SK-N-SH treated with all-trans-retinoic acid at 6 μM for 48 hours (cell line): ENCODE data around the gene LRPPRC.

Experiments
- ATAC-seq: fragments of 200-7000 bp; cut with Tn5 transposase; 3 replicates; pipeline ENCODE4 v1.9.1; 2020; ENCODE audit warnings: mild to moderate bottlenecking, moderate library complexity
- ARNTL ChIP-seq: fragments of 450-650 bp; formaldehyde crosslinking; IDR thresholded peaks from 2 replicates; pipeline ENCODE4 v1.5.0; 2020; ENCODE audit warnings: low read depth, mild to moderate bottlenecking, moderate library complexity, borderline replicate concordance
- BACH2 ChIP-seq: fragments of 250-450 bp; sonication (Bioruptor Pico); IDR thresholded peaks from 2 replicates; pipeline ENCODE4 v1.9.0; 2021; ENCODE audit warnings: mild to moderate bottlenecking, borderline replicate concordance
- CSDC2 ChIP-seq: fragments of 250-450 bp; sonication (Bioruptor Pico); IDR thresholded peaks from 2 replicates; pipeline ENCODE4 v1.5.0; 2020; ENCODE audit warnings: mild to moderate bottlenecking, moderate library complexity
- ESRRG ChIP-seq: fragments of 250-450 bp; sonication (Bioruptor Pico); IDR thresholded peaks from 2 replicates; pipeline ENCODE4 v1.6.1; 2021; ENCODE audit warnings: mild to moderate bottlenecking
- GLIS3 ChIP-seq: fragments of 250-450 bp; sonication (Bioruptor Pico); IDR thresholded peaks from 2 replicates; pipeline ENCODE4 v1.5.0; 2020; ENCODE audit warnings: mild to moderate bottlenecking, moderate library complexity
- ISL1 ChIP-seq: fragments of 250-450 bp; sonication (Bioruptor Pico); IDR thresholded peaks from 2 replicates; pipeline ENCODE4 v2.1.2; 2022; ENCODE audit warnings: mild to moderate bottlenecking, moderate library complexity
- OSR1 ChIP-seq: fragments of 250-450 bp; sonication (Bioruptor Pico); IDR thresholded peaks from 2 replicates; pipeline ENCODE4 v1.8.0; 2022; ENCODE audit warnings: moderate library complexity, mild to moderate bottlenecking, inconsistent platforms
- PPARA ChIP-seq: fragments of 250-450 bp; sonication (Bioruptor Pico); IDR thresholded peaks from 2 replicates; pipeline ENCODE4 v1.5.0; 2020; ENCODE audit warnings: mild to moderate bottlenecking, borderline replicate concordance
- RARB ChIP-seq: fragments of 250-450 bp; sonication (Bioruptor Pico); IDR thresholded peaks from 2 replicates; pipeline ENCODE4 v1.8.0; 2021; ENCODE audit warnings: mild to moderate bottlenecking, moderate library complexity
- SNAI2 ChIP-seq: fragments of 250-450 bp; sonication (Bioruptor Pico); IDR thresholded peaks from 2 replicates; pipeline ENCODE4 v1.5.0; 2020; ENCODE audit warnings: mild to moderate bottlenecking, moderate library complexity
- TCF4 ChIP-seq: fragments of 250-450 bp; sonication (Bioruptor Pico); IDR thresholded peaks from 2 replicates; pipeline ENCODE4 v1.8.0; 2021; ENCODE audit warnings: mild to moderate bottlenecking, moderate library complexity, borderline replicate concordance
- TOX ChIP-seq: fragments of 250-450 bp; sonication (Bioruptor Pico); IDR thresholded peaks from 2 replicates; pipeline ENCODE4 v1.8.0; 2021; ENCODE audit warnings: mild to moderate bottlenecking, moderate library complexity, borderline replicate concordance
- ZC3H10 ChIP-seq: fragments of 250-450 bp; sonication (Bioruptor Pico); IDR thresholded peaks from 2 replicates; pipeline ENCODE4 v1.5.1; 2021; ENCODE audit warnings: mild to moderate bottlenecking, moderate library complexity
- ZFP3 ChIP-seq: fragments of 250-450 bp; sonication (Bioruptor Pico); IDR thresholded peaks from 2 replicates; pipeline ENCODE4 v1.5.0; 2020; ENCODE audit warnings: mild to moderate bottlenecking, moderate library complexity
- ZFP30 ChIP-seq: fragments of 450-650 bp; formaldehyde crosslinking; IDR thresholded peaks from 2 replicates; pipeline ENCODE4 v1.5.0; 2022; ENCODE audit warnings: mild to moderate bottlenecking, moderate library complexity
- ZNF565 ChIP-seq: fragments of 450-650 bp; formaldehyde crosslinking; conservative IDR thresholded peaks from 2 replicates; pipeline ENCODE4 v1.5.0; 2020; ENCODE audit warnings: low read depth, mild to moderate bottlenecking, moderate library complexity
- ZNF8 ChIP-seq: fragments of 450-650 bp; formaldehyde crosslinking; IDR thresholded peaks from 2 replicates; pipeline ENCODE4 v1.5.0; 2020; ENCODE audit warnings: mild to moderate bottlenecking, moderate library complexity
- TF ChIP-seq, protein P1 (sequence below): fragments of 250-450 bp; sonication (Bioruptor Pico); IDR thresholded peaks from 2 replicates; pipeline ENCODE4 v1.8.0; 2020; ENCODE audit warnings: mild to moderate bottlenecking, moderate library complexity, borderline replicate concordance
- TF ChIP-seq, protein P2 (sequence below): fragments of 250-450 bp; sonication (Bioruptor Pico); IDR thresholded peaks from 2 replicates; pipeline ENCODE4 v1.5.1; 2021; ENCODE audit warnings: mild to moderate bottlenecking, moderate library complexity
- TF ChIP-seq, protein P3 (sequence below): fragments of 250-450 bp; sonication (Bioruptor Pico); IDR thresholded peaks from 2 replicates; pipeline ENCODE4 v1.8.0; 2021; ENCODE audit warnings: low read depth, mild to moderate bottlenecking, moderate library complexity, borderline replicate concordance
- TF ChIP-seq, protein P4 (sequence below): fragments of 250-450 bp; sonication (Bioruptor Pico); IDR thresholded peaks from 2 replicates; pipeline ENCODE4 v1.5.1; 2020; ENCODE audit warnings: low read depth, mild to moderate bottlenecking, moderate library complexity

Gene LRPPRC

DNA sequence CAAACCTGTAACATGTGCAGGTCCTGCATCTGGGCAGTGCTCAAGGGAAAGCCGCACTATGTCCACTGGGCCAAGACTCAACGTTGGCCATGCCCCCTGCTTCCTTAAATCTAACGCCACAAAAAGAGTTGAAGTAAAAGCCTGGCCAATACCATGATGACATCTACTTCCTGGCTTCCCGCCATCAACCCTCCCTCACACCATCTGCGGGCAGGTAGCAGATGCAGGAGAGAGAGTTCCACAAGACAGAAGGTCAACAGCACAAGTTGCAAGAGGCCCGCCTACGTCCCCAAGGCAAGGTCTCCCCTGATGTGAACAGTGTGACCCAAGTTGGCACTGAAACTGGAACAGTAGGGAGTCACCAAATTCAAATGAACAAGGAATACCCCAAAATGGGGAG, 108.6 kb downstream of the LRPPRC start:
- TF ChIP-seq ZC3H10 (CRISPR knock-in tag): no peak
- TF ChIP-seq, protein P1, sequence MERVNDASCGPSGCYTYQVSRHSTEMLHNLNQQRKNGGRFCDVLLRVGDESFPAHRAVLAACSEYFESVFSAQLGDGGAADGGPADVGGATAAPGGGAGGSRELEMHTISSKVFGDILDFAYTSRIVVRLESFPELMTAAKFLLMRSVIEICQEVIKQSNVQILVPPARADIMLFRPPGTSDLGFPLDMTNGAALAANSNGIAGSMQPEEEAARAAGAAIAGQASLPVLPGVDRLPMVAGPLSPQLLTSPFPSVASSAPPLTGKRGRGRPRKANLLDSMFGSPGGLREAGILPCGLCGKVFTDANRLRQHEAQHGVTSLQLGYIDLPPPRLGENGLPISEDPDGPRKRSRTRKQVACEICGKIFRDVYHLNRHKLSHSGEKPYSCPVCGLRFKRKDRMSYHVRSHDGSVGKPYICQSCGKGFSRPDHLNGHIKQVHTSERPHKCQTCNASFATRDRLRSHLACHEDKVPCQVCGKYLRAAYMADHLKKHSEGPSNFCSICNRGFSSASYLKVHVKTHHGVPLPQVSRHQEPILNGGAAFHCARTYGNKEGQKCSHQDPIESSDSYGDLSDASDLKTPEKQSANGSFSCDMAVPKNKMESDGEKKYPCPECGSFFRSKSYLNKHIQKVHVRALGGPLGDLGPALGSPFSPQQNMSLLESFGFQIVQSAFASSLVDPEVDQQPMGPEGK (CRISPR knock-in tag): no peak
- no peak for TF ChIP-seq ZNF565 (CRISPR knock-in tag)
- TF ChIP-seq SNAI2 (CRISPR knock-in tag): no peak
- TF ChIP-seq, protein P2, sequence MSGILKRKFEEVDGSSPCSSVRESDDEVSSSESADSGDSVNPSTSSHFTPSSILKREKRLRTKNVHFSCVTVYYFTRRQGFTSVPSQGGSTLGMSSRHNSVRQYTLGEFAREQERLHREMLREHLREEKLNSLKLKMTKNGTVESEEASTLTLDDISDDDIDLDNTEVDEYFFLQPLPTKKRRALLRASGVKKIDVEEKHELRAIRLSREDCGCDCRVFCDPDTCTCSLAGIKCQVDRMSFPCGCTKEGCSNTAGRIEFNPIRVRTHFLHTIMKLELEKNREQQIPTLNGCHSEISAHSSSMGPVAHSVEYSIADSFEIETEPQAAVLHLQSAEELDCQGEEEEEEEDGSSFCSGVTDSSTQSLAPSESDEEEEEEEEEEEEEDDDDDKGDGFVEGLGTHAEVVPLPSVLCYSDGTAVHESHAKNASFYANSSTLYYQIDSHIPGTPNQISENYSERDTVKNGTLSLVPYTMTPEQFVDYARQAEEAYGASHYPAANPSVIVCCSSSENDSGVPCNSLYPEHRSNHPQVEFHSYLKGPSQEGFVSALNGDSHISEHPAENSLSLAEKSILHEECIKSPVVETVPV: no peak
- no peak for TF ChIP-seq ISL1
- no peak for TF ChIP-seq ZFP3 (CRISPR knock-in tag)
- TF ChIP-seq PPARA (CRISPR knock-in tag): no peak
- no peak for TF ChIP-seq ARNTL (CRISPR knock-in tag)
- TF ChIP-seq, all 23 proteins: peak for 0
- no peak for ATAC-seq

DNA sequence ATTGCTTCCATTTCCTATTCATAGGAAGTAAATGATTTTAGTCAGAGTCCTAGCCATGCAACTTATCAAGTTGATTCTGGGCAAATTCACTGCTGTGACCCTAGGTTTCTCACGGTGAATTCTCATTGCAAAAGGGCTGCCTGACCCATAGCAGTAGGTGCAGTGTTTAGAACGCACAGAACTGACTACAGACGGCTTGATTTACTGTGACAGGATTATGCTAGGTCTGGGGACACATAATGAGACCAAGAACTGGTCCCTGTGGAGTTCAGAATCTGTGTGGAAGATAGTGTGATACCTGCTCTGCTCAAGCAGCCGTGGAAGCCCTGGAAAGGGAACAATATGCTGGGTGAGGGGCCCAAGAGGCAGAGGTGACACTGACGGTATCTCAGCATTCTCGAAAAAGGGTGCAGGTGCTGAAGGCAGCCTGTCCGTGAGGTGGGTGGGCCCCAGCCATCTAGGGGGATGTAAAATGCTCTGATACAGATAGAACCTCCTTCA, 110.6 kb downstream of the LRPPRC start:
- ATAC-seq: no peak
- TF ChIP-seq, protein P1 (CRISPR knock-in tag): no peak
- TF ChIP-seq CSDC2 (CRISPR knock-in tag) (no peak), ZNF8 (CRISPR knock-in tag) (no peak), ARNTL (CRISPR knock-in tag) (no peak), GLIS3 (CRISPR knock-in tag) (no peak), ZFP30 (CRISPR knock-in tag) (no peak)

DNA sequence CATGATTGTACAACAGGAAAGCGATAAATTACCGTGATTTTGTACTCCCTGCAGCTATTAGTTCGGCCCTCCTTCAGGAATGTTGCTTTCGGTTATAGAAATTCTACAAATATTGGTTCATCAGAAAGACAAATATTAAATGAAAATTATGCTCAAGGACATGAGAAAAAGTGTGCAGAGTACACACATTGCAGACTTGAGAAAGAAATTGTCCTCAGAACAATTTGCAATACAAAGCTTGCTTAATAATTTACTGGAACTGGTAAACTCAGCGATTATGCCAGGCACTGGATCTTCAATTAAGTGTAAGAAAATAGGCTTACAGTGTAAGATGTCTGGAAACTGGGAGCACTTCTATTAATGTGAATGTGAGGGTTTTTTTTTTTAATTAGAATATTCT, 111.1 kb downstream of the LRPPRC start:
- ATAC-seq: no peak
- TF ChIP-seq ZNF8 (CRISPR knock-in tag): no peak
- TF ChIP-seq GLIS3 (CRISPR knock-in tag): no peak
- no peak for TF ChIP-seq ESRRG (CRISPR knock-in tag)
- no peak for TF ChIP-seq TCF4 (CRISPR knock-in tag)
- no peak for TF ChIP-seq RARB
- TF ChIP-seq OSR1 (CRISPR knock-in tag): no peak
- no peak for TF ChIP-seq ZC3H10 (CRISPR knock-in tag)
- no peak for TF ChIP-seq ZFP3 (CRISPR knock-in tag)
- no peak for TF ChIP-seq BACH2 (CRISPR knock-in tag)
- TF ChIP-seq CSDC2 (CRISPR knock-in tag): no peak
- no peak for TF ChIP-seq SNAI2 (CRISPR knock-in tag)
- TF ChIP-seq TOX (CRISPR knock-in tag): no peak
- no peak for TF ChIP-seq ZFP30 (CRISPR knock-in tag)
- no peak for TF ChIP-seq ZNF565 (CRISPR knock-in tag)

DNA sequence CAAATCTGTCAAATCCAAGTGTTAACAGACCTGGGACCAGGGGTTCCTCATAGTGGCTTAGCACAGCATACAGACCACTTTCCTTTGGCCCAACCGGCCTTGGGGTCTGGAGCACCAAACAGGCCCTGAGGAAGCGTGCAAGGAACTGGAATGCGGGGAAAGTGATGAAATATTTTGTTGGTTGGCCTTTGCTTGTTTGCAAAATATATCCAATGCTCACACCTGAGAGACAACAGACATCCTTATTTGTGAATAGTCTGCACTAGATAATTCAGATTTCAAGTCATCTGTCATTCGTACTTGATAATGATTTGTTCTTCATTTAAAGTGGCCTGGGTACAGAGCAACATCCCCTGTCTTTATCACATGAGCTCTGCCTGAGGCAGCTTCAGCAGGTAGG, 113.5 kb downstream of the LRPPRC start:
- TF ChIP-seq SNAI2 (CRISPR knock-in tag): no peak
- TF ChIP-seq ARNTL (CRISPR knock-in tag): no peak
- TF ChIP-seq, protein P2: no peak
- TF ChIP-seq, protein P3, sequence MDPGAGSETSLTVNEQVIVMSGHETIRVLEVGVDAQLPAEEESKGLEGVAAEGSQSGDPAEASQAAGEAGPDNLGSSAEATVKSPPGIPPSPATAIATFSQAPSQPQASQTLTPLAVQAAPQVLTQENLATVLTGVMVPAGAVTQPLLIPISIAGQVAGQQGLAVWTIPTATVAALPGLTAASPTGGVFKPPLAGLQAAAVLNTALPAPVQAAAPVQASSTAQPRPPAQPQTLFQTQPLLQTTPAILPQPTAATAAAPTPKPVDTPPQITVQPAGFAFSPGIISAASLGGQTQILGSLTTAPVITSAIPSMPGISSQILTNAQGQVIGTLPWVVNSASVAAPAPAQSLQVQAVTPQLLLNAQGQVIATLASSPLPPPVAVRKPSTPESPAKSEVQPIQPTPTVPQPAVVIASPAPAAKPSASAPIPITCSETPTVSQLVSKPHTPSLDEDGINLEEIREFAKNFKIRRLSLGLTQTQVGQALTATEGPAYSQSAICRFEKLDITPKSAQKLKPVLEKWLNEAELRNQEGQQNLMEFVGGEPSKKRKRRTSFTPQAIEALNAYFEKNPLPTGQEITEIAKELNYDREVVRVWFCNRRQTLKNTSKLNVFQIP (CRISPR knock-in tag): no peak
- no peak for TF ChIP-seq CSDC2 (CRISPR knock-in tag)
- no peak for TF ChIP-seq ZFP3 (CRISPR knock-in tag)
- TF ChIP-seq, protein P4, sequence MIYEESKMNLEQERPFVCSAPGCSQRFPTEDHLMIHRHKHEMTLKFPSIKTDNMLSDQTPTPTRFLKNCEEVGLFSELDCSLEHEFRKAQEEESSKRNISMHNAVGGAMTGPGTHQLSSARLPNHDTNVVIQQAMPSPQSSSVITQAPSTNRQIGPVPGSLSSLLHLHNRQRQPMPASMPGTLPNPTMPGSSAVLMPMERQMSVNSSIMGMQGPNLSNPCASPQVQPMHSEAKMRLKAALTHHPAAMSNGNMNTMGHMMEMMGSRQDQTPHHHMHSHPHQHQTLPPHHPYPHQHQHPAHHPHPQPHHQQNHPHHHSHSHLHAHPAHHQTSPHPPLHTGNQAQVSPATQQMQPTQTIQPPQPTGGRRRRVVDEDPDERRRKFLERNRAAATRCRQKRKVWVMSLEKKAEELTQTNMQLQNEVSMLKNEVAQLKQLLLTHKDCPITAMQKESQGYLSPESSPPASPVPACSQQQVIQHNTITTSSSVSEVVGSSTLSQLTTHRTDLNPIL (CRISPR knock-in tag): no peak
- no peak for TF ChIP-seq GLIS3 (CRISPR knock-in tag)
- TF ChIP-seq ESRRG (CRISPR knock-in tag): no peak
- TF ChIP-seq ZNF8 (CRISPR knock-in tag): no peak
- TF ChIP-seq TOX (CRISPR knock-in tag): no peak
- TF ChIP-seq BACH2 (CRISPR knock-in tag): no peak
- no peak for TF ChIP-seq PPARA (CRISPR knock-in tag)
- no peak for ATAC-seq
